Endothelial cell of umbilical vein (primary cell): ENCODE results near the gene ADAP1.

Source experiments
- CTCF ChIP-seq, 2 donors: IDR thresholded peaks; 1 replicate in 1 of 2; 2 replicates in 1 of 2; pipeline ENCODE4 v1.5.1; 2011; ENCODE audit warnings: low read length in 2 of 2, mild to moderate bottlenecking in 2 of 2, moderate library complexity in 2 of 2, control low read depth in 1 of 2, inconsistent platforms in 1 of 2, low read depth in 1 of 2; ENCODE audit not compliant: insufficient read depth in 1 of 2; ENCODE audit errors: extremely low read depth in 1 of 2
- POLR2A ChIP-seq: IDR thresholded peaks from 2 replicates; pipeline ENCODE4 v1.6.1; 2012; ENCODE audit warnings: low read depth, mild to moderate bottlenecking, control low read depth, low read length

- TF ChIP-seq CTCF (IDR thresholded peaks at IDR 0.05; ENCODE audit: extremely low read depth in 1 of 2, insufficient read depth in 1 of 2, low read depth in 1 of 2, low read length in 2 of 2) (no peak), POLR2A (no peak)
These were observed 23.3 kb downstream of the ADAP1 start for GRCh38 chr7:930975-931758.
